IMR-90 (cell line): ENCODE results near the gene MAML3. TPM values are rescaled to one million over a fixed set of nuclear protein-coding genes. Genes with fewer than 3 reads are reported as not detected.

ENCODE experiments used
- ATAC-seq: fragments of 200-7000 bp; cut with Tn5 transposase; 2 replicates; pipeline ENCODE4 v1.9.1; 2020; ENCODE audit warnings: low read depth, mild to moderate bottlenecking, moderate library complexity
- BruUV-seq: library from RNA; stranded (reverse); fragments of 400-500 nt; replicated peaks from 2 replicates; lab custom pipeline; 2021; lab: Mats Ljungman, UMichigan
- CTCF ChIA-PET: fragments of 300-600 bp; formaldehyde crosslinking; extraction: SDS; loops from one replicate; lab custom pipeline; 2021; ENCODE audit warnings: antibody characterized with exemption; lab: Yijun Ruan, JAX
- POLR2A ChIA-PET: fragments of 300-600 bp; sonication (Branson Sonifier 250); formaldehyde crosslinking; loops from one replicate; lab custom pipeline; 2022; ENCODE audit warnings: antibody characterized with exemption; ENCODE audit not compliant: unreplicated experiment; lab: Charles Lee
- DNase-seq: peaks from one replicate; pipeline ENCODE4 v3.0.0; 2013
- H2AFZ ChIP-seq: replicated peaks from 2 replicates; pipeline ENCODE3; 2013; ENCODE audit warnings: low read length, mild to moderate bottlenecking; ENCODE audit not compliant: poor library complexity
- H2AK5ac ChIP-seq: 2 replicates; pipeline ENCODE4 v1.6.1; 2013; ENCODE audit warnings: low read depth, low read length, inconsistent platforms
- H2AK9ac ChIP-seq: replicated peaks from 2 replicates; pipeline ENCODE3; 2013; ENCODE audit warnings: mild to moderate bottlenecking, low read depth, low read length, moderate library complexity; ENCODE audit not compliant: poor library complexity
- H2BK120ac ChIP-seq: 2 replicates; pipeline ENCODE4 v1.6.1; 2013; ENCODE audit warnings: low read depth, low read length, inconsistent platforms
- H2BK15ac ChIP-seq: 3 replicates; pipeline ENCODE4 v1.6.1; 2013; ENCODE audit warnings: low read depth, low read length, inconsistent platforms
- H2BK20ac ChIP-seq: 2 replicates; pipeline ENCODE4 v1.6.1; 2013; ENCODE audit warnings: low read depth, mild to moderate bottlenecking, inconsistent platforms, low read length, moderate library complexity
- H2BK5ac ChIP-seq: 2 replicates; pipeline ENCODE4 v1.6.1; 2013; ENCODE audit warnings: mild to moderate bottlenecking, low read depth, low read length, inconsistent platforms; ENCODE audit not compliant: poor library complexity, severe bottlenecking
- H3K14ac ChIP-seq: replicated peaks from 2 replicates; pipeline ENCODE4 v1.6.1; 2013; ENCODE audit warnings: low read depth, low read length, inconsistent platforms
- H3K18ac ChIP-seq: 2 replicates; pipeline ENCODE4 v1.6.1; 2013; ENCODE audit warnings: low read depth, low read length, control low read depth
- H3K23ac ChIP-seq: 2 replicates; pipeline ENCODE4 v1.6.1; 2013; ENCODE audit warnings: low read depth, low read length, inconsistent platforms
- H3K27ac ChIP-seq: 2 replicates; pipeline ENCODE4 v1.5.1; 2013; ENCODE audit warnings: mild to moderate bottlenecking, control low read depth, low read length; ENCODE audit not compliant: insufficient read depth
- H3K27me3 ChIP-seq: 2 replicates; pipeline ENCODE4 v1.6.1; 2013; ENCODE audit warnings: low read length; ENCODE audit not compliant: control insufficient read depth, insufficient read depth
- H3K36me3 ChIP-seq: 2 replicates; pipeline ENCODE4 v1.6.1; 2013; ENCODE audit warnings: low read length, mixed read lengths; ENCODE audit not compliant: control insufficient read depth, insufficient read depth
- H3K4ac ChIP-seq: 2 replicates; pipeline ENCODE4 v1.6.1; 2013; ENCODE audit warnings: low read depth, low read length, inconsistent platforms
- H3K4me1 ChIP-seq: 2 replicates; pipeline ENCODE4 v1.6.1; 2013; ENCODE audit warnings: low read length, mixed read lengths; ENCODE audit not compliant: control insufficient read depth, insufficient read depth
- H3K4me2 ChIP-seq: 2 replicates; pipeline ENCODE4 v1.6.1; 2013; ENCODE audit warnings: low read depth, mild to moderate bottlenecking, control low read depth, low read length, moderate library complexity
- H3K4me3 ChIP-seq: 2 replicates; pipeline ENCODE4 v1.5.1; 2013; ENCODE audit warnings: low read depth, mild to moderate bottlenecking, control low read depth, low read length, moderate library complexity; ENCODE audit not compliant: insufficient read depth
- H3K56ac ChIP-seq: 2 replicates; pipeline ENCODE4 v1.6.1; 2013; ENCODE audit warnings: low read length, inconsistent platforms; ENCODE audit not compliant: insufficient read depth; ENCODE audit errors: extremely low read depth
- H3K79me1 ChIP-seq, 2 experiments: 2 replicates each; pipeline ENCODE4 v1.6.1; 2013; ENCODE audit warnings: low read length in 2 of 2, inconsistent platforms in 1 of 2, low read depth in 1 of 2
- H3K9ac ChIP-seq: 2 replicates; pipeline ENCODE4 v1.6.1; 2013; ENCODE audit warnings: low read depth, low read length, control low read depth
- H3K9me1 ChIP-seq: 2 replicates; pipeline ENCODE4 v1.6.1; 2013; ENCODE audit warnings: low read length, inconsistent platforms; ENCODE audit not compliant: insufficient read depth
- H3K9me3 ChIP-seq: 2 replicates; pipeline ENCODE4 v1.6.1; 2013; ENCODE audit warnings: low read length; ENCODE audit not compliant: control insufficient read depth, insufficient read depth
- H4K20me1 ChIP-seq: 2 replicates; pipeline ENCODE4 v1.6.1; 2013; ENCODE audit warnings: low read length, inconsistent platforms; ENCODE audit not compliant: insufficient read depth
- H4K5ac ChIP-seq: 2 replicates; pipeline ENCODE4 v1.6.1; 2013; ENCODE audit warnings: mild to moderate bottlenecking, low read depth, low read length, control low read depth
- H4K8ac ChIP-seq, 2 experiments: 2 replicates each; pipeline ENCODE4 v1.6.1; 2013; ENCODE audit warnings: low read depth in 2 of 2, low read length in 2 of 2, control low read depth in 1 of 2, inconsistent platforms in 1 of 2
- H4K91ac ChIP-seq: 2 replicates; pipeline ENCODE4 v1.6.1; 2013; ENCODE audit warnings: low read depth, low read length, inconsistent platforms; ENCODE audit not compliant: insufficient read depth
- BHLHE40 ChIP-seq: fragments of 150-350 bp; IDR thresholded peaks from 2 replicates; pipeline ENCODE4 v1.6.1; 2016; ENCODE audit warnings: mild to moderate bottlenecking, low read depth, low read length
- CEBPB ChIP-seq: IDR thresholded peaks from 2 replicates; pipeline ENCODE4 v1.6.1; 2012; ENCODE audit warnings: low read depth, low read length, improper control_type of control experiment
- CHD1 ChIP-seq: IDR thresholded peaks from 2 replicates; pipeline ENCODE4 v1.6.1; 2012; ENCODE audit warnings: low read depth, low read length, improper control_type of control experiment
- CTCF ChIP-seq: conservative IDR thresholded peaks from 2 replicates; pipeline ENCODE4 v1.5.1; 2012; ENCODE audit warnings: mild to moderate bottlenecking, low read depth, low read length, improper control_type of control experiment
- ELK1 ChIP-seq: fragments of 150-350 bp; IDR thresholded peaks from 2 replicates; pipeline ENCODE4 v1.6.1; 2016; ENCODE audit warnings: low read depth, mild to moderate bottlenecking, low read length, moderate library complexity, borderline replicate concordance
- FOS ChIP-seq: fragments of 150-350 bp; IDR thresholded peaks from 2 replicates; pipeline ENCODE4 v1.6.1; 2016; ENCODE audit warnings: low read depth, low read length
- MAFK ChIP-seq: IDR thresholded peaks from 2 replicates; pipeline ENCODE4 v1.6.1; 2012; ENCODE audit warnings: low read depth, low read length, improper control_type of control experiment
- MAZ ChIP-seq: IDR thresholded peaks from 2 replicates; pipeline ENCODE4 v1.6.1; 2012; ENCODE audit warnings: low read depth, mild to moderate bottlenecking, low read length, improper control_type of control experiment, moderate library complexity, borderline replicate concordance
- MXI1 ChIP-seq: IDR thresholded peaks from 2 replicates; pipeline ENCODE4 v1.6.1; 2012; ENCODE audit warnings: low read depth, mild to moderate bottlenecking, low read length, moderate library complexity, borderline replicate concordance
- NFE2L2 ChIP-seq: fragments of 150-350 bp; IDR thresholded peaks from 2 replicates; pipeline ENCODE4 v1.6.1; 2016; ENCODE audit warnings: low read depth, mild to moderate bottlenecking, low read length
- POLR2A ChIP-seq: IDR thresholded peaks from 2 replicates; pipeline ENCODE4 v1.6.1; 2012; ENCODE audit warnings: mild to moderate bottlenecking, low read depth, low read length
- RAD21 ChIP-seq: IDR thresholded peaks from 2 replicates; pipeline ENCODE4 v1.6.1; 2012; ENCODE audit warnings: low read length, improper control_type of control experiment
- RCOR1 ChIP-seq: IDR thresholded peaks from 2 replicates; pipeline ENCODE4 v1.6.1; 2012; ENCODE audit warnings: mild to moderate bottlenecking, low read length, improper control_type of control experiment; ENCODE audit not compliant: insufficient replicate concordance
- RFX5 ChIP-seq: IDR thresholded peaks from 2 replicates; pipeline ENCODE4 v1.8.0; 2012; ENCODE audit warnings: low read depth, mild to moderate bottlenecking, low read length, moderate library complexity
- SMC3 ChIP-seq: fragments of 150-350 bp; IDR thresholded peaks from 2 replicates; pipeline ENCODE4 v1.6.1; 2016; ENCODE audit warnings: low read depth, mild to moderate bottlenecking, antibody characterized with exemption, low read length, moderate library complexity
- USF2 ChIP-seq: fragments of 150-350 bp; IDR thresholded peaks from 2 replicates; pipeline ENCODE4 v1.6.1; 2017; ENCODE audit warnings: mild to moderate bottlenecking, antibody characterized with exemption, low read length, low read depth
- WGBS, 2 experiments: methylation state at CpG; one replicate each; pipeline versions ENCODE4 v1.1.5 to v1.1.7; 2013; ENCODE audit warnings: missing lambda C conversion rate in 2 of 2; ENCODE audit not compliant: insufficient read length in 1 of 2; ENCODE audit errors: extremely low coverage in 2 of 2; 5-methylcytosine and 5-hydroxymethylcytosine counted together
- dilution Hi-C: fragments of 300-500 bp; cut with HindIII; formaldehyde crosslinking; loops from one replicate; pipeline ENCODE4 v1.14.3; 2018; ENCODE audit warnings: low sequenced_read_pairs; ENCODE audit not compliant: unreplicated experiment
- in situ Hi-C: fragments of 300-500 bp; cut with MboI; formaldehyde crosslinking; loops from 3 replicates; pipeline ENCODE4 v1.14.3; 2019; ENCODE audit warnings: low sequenced_read_pairs, inconsistent platforms, mixed read lengths
- intact Hi-C: fragments of 100-400 bp; cut with micrococcal nuclease; formaldehyde crosslinking; loops from 2 replicates; pipeline ENCODE4 v1.10.0; 2022
- polyA plus RNA-seq, 3 experiments: library from polyadenylated mRNA; depleted of rRNA; stranded (reverse); fragments of >200 nt; gene quantifications; 2 replicates each; pipeline ENCODE4 v1.2.3, GENCODE V29; 2012; ENCODE audit warnings: low replicate concordance in 1 of 3
- total RNA-seq: library from RNA; depleted of rRNA; stranded (reverse); fragments of >200 nt; gene quantifications from 2 replicates; pipeline ENCODE4 v1.2.3, GENCODE V29; 2012

The MAML3 gene
- total and polyA plus RNA-seq, 2 of the 4 experiments (the other 2 are of a cell fraction) = 0.90 to 1.7 TPM

GRCh38 chr4:140065393-140065792 is 88.6 kb downstream of the MAML3 start:
- Histone ChIP-seq H2AK5ac (no peak overlapping the region; the same call in 1 of the 2 replicates), H3K27ac (no peak overlapping the region), H4K5ac (no peak overlapping the region), H3K9me3 (no peaks in the 10 kb centered on the region), H2BK15ac (peak overlapping the region; percentile 50; the same call in 1 of the 3 replicates), H3K14ac (peak overlapping the region; percentile 46; the same call in 1 of the 2 replicates), H2BK120ac (peak overlapping the region; percentile 68; the same call in 1 of the 2 replicates), H3K56ac (no peak overlapping the region), H3K18ac (no peak overlapping the region; the same call in 1 of the 2 replicates), H3K4me3 (no peak overlapping the region), H2AFZ (no peak overlapping the region), H3K9me1 (peaks cover 3% of the 10 kb centered on the region), H3K27me3 (no peaks in the 10 kb centered on the region), H3K4me2 (0 out of 2 replicates have a peak overlapping the region, but pooled peaks have one; percentile 26), H3K23ac (peak overlapping the region; percentile 32; the same call in 1 of the 2 replicates), H4K8ac (no peak overlapping the region; a peak in 1 of 4 replicates), H2BK20ac (no peak overlapping the region; the same call in 1 of the 2 replicates), H2BK5ac (no peak overlapping the region), H4K91ac (no peak overlapping the region; the same call in 1 of the 2 replicates), H3K9ac (no peak overlapping the region), H3K4ac (no peak overlapping the region; the same call in 1 of the 2 replicates), H3K36me3 (no peaks in the 10 kb centered on the region), H2AK9ac (no peak overlapping the region), H3K79me1 (peaks cover 6 to 8% of the 10 kb centered on the region in 2 experiments; a peak in 2 of 4 replicates), H4K20me1 (no peaks in the 10 kb centered on the region), H3K4me1 (peaks cover 13% of the 10 kb centered on the region)
- ChIA-PET CTCF (no interaction called here), POLR2A (no interaction called here)
- no peak for ATAC-seq
- no TSS peak for BruUV-seq
- dilution Hi-C loops (no loop called here), in situ Hi-C loops (no loop called here), intact Hi-C loops (no loop called here)
- TF ChIP-seq SMC3 (no peak), CHD1 (no peak), MAFK (no peak), RFX5 (no peak), RAD21 (no peak), USF2 (no peak), CEBPB (no peak), MAZ (no peak), RCOR1 (no peak), FOS (no peak), BHLHE40 (no peak), ELK1 (no peak), NFE2L2 (no peak), POLR2A (no peak), MXI1 (no peak), CTCF (no peak)
- WGBS, 2 experiments = no CpG with 5 or more reads among the region's 2 CpGs
- no peak for DNase-seq
